GM04503 (cell line): ENCODE results near the gene TECPR2.

Experiments used
- DNase-seq: peaks from one replicate; pipeline ENCODE4 v3.0.0-alpha.2; 2012; ENCODE audit warnings: low read depth

Gene TECPR2

GRCh38 chr14:102496331-102496691 lies 133.6 kb downstream of the TECPR2 start:
- DNase-seq = no peak

GRCh38 chr14:102496958-102497744 lies 134.4 kb downstream of the TECPR2 start:
- DNase-seq = no peak

- no peak for DNase-seq
Observed at GRCh38 chr14:102497998-102498677, 135.4 kb downstream of the TECPR2 start.

- no peak for DNase-seq
Observed at GRCh38 chr14:102498678-102499265, 136.0 kb downstream of the TECPR2 start.

- DNase-seq = no peak
Observed at GRCh38 chr14:102499401-102500157, 136.8 kb downstream of the TECPR2 start.

- peak; percentile 73 for DNase-seq
Observed at GRCh38 chr14:102500158-102500662, 137.5 kb downstream of the TECPR2 start.

- no peak for DNase-seq
Observed at GRCh38 chr14:102500713-102501112, 138.0 kb downstream of the TECPR2 start.

GRCh38 chr14:102501751-102502315 lies 139.1 kb downstream of the TECPR2 start:
- DNase-seq = no peak

- no peak for DNase-seq
Observed at GRCh38 chr14:102502571-102502970, 139.8 kb downstream of the TECPR2 start.

- DNase-seq = no peak
Observed at GRCh38 chr14:102503641-102504327, 141.0 kb downstream of the TECPR2 start.

- DNase-seq = no peak
Observed at GRCh38 chr14:102504328-102504999, 141.7 kb downstream of the TECPR2 start.

GRCh38 chr14:102505000-102505619 lies 142.4 kb downstream of the TECPR2 start:
- DNase-seq = no peak

GRCh38 chr14:102505775-102506625 lies 143.3 kb downstream of the TECPR2 start:
- no peak for DNase-seq

GRCh38 chr14:102506626-102506925 lies 143.8 kb downstream of the TECPR2 start:
- no peak for DNase-seq

- no peak for DNase-seq
Observed at GRCh38 chr14:102507081-102507856, 144.5 kb downstream of the TECPR2 start.

GRCh38 chr14:102507857-102508312 lies 145.1 kb downstream of the TECPR2 start:
- DNase-seq = no peak

- no peak for DNase-seq
Observed at GRCh38 chr14:102508410-102508773, 145.7 kb downstream of the TECPR2 start.
